PFSK-1 (cell line): ENCODE data around the gene ZNF816.

ENCODE experiments used
- FOXP2 ChIP-seq: optimal IDR thresholded peaks from 2 replicates; pipeline ENCODE3; 2011; ENCODE audit warnings: borderline replicate concordance, control low read depth, inconsistent platforms; ENCODE audit not compliant: insufficient read depth; ENCODE audit errors: extremely low read length, extremely low read depth
- POLR2AphosphoS5 ChIP-seq: IDR thresholded peaks from 2 replicates; pipeline ENCODE4 v1.6.1; 2012; ENCODE audit warnings: low read depth, mild to moderate bottlenecking, control low read depth, low read length, moderate library complexity
- SIN3A ChIP-seq: IDR thresholded peaks from 2 replicates; pipeline ENCODE4 v1.6.1; 2012; ENCODE audit warnings: mild to moderate bottlenecking, low read length, moderate library complexity, borderline replicate concordance; ENCODE audit not compliant: insufficient read depth
- TAF1 ChIP-seq: IDR thresholded peaks from 2 replicates; pipeline ENCODE4 v1.6.1; 2012; ENCODE audit warnings: low read length, control low read depth, borderline replicate concordance; ENCODE audit not compliant: insufficient read depth
- TF ChIP-seq, protein P1 (sequence below), 2 experiments: IDR thresholded peaks; 2 replicates each; pipeline versions ENCODE4 v1.6.1 to v1.8.0; 2011 to 2012; ENCODE audit warnings: low read depth in 2 of 2, low read length in 2 of 2, control low read depth in 1 of 2, inconsistent platforms in 1 of 2, mild to moderate bottlenecking in 1 of 2, moderate library complexity in 1 of 2; ENCODE audit not compliant: insufficient read depth in 1 of 2

The ZNF816 gene

DNA sequence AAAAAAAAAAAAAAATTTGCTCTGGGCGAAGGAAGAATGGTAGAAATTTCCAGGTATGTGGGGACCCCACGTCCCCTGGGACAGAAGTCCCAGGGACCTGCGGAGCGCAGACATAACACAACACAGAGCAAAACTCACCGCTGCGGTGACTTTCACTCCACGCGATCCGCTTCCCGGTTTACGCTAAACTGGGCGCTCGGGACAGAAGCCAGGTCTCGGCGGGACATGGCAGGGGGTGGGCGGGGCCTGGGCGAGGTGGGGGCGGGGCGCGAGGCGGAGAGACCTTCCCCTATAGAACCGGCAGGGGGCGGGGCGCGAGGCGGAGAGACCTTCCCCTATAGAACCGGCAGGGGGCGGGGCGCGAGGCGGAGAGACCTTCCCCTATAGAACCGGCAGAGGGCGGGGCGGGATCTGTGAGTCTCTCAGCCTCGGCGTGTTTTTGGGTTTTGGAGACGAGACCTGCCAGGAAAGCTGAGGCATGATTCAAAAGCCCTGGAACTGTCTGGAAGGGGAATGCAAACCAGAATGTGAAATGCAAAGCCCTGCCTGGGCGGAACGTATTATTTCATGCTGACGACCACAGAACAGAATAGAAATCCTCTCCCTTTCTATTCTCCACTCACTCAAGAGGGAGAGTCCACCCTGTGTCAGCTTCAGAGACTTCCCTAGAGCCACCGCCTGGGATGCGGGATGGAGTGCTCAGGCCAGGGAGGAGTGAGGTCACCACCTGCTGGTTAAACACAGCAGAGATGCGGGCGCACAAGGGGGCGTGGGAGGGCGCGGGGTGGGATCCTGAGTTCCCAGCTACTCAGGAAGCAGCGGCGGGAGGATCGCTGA is 30.9 kb upstream of the ZNF816 start:
- TF ChIP-seq SIN3A (no peak), POLR2AphosphoS5 (no peak), TAF1 (no peak), FOXP2 (no peak)
- TF ChIP-seq, protein P1, sequence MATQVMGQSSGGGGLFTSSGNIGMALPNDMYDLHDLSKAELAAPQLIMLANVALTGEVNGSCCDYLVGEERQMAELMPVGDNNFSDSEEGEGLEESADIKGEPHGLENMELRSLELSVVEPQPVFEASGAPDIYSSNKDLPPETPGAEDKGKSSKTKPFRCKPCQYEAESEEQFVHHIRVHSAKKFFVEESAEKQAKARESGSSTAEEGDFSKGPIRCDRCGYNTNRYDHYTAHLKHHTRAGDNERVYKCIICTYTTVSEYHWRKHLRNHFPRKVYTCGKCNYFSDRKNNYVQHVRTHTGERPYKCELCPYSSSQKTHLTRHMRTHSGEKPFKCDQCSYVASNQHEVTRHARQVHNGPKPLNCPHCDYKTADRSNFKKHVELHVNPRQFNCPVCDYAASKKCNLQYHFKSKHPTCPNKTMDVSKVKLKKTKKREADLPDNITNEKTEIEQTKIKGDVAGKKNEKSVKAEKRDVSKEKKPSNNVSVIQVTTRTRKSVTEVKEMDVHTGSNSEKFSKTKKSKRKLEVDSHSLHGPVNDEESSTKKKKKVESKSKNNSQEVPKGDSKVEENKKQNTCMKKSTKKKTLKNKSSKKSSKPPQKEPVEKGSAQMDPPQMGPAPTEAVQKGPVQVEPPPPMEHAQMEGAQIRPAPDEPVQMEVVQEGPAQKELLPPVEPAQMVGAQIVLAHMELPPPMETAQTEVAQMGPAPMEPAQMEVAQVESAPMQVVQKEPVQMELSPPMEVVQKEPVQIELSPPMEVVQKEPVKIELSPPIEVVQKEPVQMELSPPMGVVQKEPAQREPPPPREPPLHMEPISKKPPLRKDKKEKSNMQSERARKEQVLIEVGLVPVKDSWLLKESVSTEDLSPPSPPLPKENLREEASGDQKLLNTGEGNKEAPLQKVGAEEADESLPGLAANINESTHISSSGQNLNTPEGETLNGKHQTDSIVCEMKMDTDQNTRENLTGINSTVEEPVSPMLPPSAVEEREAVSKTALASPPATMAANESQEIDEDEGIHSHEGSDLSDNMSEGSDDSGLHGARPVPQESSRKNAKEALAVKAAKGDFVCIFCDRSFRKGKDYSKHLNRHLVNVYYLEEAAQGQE (IDR thresholded peaks at IDR 0.05; ENCODE audit: insufficient read depth in 1 of 2, low read depth in 2 of 2, low read length in 2 of 2): no peak

DNA sequence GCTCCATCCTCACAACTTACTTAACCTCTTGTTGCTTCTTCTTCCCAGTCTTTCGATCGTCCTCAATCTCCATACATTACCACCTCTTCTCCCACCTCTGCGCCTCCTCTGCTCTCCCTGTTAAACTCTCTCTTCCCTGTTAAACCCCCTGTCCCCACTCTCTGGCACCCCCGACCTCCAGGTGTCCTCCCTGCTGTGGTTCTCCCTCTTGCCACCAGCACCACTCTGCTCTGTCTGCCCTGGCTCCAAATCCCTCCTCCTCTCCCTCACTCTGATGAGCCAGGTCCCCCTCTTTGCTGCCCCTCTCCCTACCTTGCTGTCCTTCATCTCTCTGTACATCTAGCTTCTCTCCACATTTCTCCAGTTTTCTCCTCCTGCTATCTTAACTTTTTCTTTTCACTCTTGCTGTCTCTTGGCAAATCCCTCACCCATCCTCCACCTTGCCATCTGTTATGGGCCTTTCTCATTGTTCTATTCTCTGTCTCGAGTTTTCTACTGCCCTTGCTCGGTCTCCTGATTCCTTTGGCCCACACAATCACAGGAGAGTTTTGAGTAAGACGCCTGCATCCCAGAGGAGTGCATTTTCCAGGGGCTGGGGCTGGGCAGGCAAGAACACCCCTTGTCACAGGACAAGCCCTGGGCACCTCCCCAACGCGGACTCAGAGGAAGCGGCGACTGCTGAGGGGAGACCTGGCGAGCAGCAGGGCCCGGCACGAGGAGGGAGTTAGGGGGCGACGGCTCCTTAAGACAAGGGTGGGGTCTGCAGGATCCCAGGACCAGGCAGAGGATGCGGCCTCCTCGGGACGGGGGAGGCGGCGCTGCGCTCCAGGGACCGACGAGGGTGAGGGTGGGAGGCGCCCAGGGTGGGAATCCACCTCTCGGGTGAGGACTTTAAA is 29.7 kb upstream of the ZNF816 start:
- TF ChIP-seq, protein P1 (IDR thresholded peaks at IDR 0.05; ENCODE audit: insufficient read depth in 1 of 2, low read depth in 2 of 2, low read length in 2 of 2): no peak
- TF ChIP-seq TAF1 (no peak), FOXP2 (no peak), POLR2AphosphoS5 (no peak), SIN3A (no peak)

DNA sequence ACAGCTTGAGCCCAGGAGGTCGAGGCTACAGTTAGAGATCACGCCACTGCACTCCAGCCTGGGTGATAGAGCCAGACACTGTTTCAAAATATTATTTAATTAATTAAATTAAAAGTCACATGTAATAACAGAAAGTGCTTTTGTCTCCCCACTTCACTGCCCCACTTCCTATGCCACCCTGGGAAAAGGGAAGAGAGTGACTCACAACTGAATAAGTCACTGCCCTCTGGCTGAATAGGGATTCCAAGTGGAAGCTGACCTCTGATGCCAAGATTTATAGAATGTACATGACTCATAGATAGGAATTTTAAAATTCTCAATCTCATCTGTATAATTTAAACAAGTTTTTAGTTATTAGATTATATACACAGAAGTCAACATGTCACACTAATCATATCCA is 28.8 kb upstream of the ZNF816 start:
- no peak for TF ChIP-seq TAF1
- no peak for TF ChIP-seq SIN3A
- TF ChIP-seq FOXP2: no peak
- TF ChIP-seq, protein P1 (IDR thresholded peaks at IDR 0.05; ENCODE audit: insufficient read depth in 1 of 2, low read depth in 2 of 2, low read length in 2 of 2): no peak
- no peak for TF ChIP-seq POLR2AphosphoS5

DNA sequence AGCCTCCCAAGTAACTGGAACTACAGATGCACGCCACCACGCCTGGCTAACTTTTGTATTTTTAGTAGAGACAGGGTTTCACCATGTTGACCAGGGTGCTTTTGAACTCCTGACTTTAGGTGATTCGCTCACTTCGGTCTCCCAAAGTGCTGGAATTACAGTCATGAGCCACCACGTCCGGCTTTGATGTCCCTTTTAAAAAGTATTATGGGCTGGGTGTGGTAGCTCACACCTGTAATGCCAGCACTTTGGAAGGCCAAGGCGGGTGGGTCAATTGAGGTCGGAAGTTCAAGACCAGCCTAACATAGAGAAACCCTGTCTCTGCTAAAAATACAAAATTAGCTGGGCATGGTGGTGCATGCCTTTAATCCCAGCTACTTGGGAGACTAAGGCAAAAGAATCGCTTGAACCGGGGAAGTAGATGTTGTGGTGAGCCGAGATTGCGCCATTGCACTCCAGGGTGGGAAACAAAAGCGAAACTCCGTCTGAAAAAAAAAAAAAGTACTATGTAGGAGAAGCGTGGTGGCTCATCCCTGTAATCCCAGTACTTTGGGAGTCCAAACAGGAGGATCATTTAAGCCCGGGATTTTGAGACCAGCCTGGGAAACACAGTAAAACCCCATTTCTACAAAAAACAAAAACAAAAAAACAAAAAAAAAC is 28.2 kb upstream of the ZNF816 start:
- no peak for TF ChIP-seq FOXP2
- no peak for TF ChIP-seq TAF1
- TF ChIP-seq SIN3A: no peak
- TF ChIP-seq, protein P1 (IDR thresholded peaks at IDR 0.05; ENCODE audit: insufficient read depth in 1 of 2, low read depth in 2 of 2, low read length in 2 of 2): no peak
- TF ChIP-seq POLR2AphosphoS5: no peak
